ENCODE data around the gene OSBPL6. TPM values are rescaled to one million over a fixed set of nuclear protein-coding genes. Genes with fewer than 3 reads are reported as not detected.

Gene OSBPL6
- total RNA-seq, 2 donors from 2014 or later = 0.95 to 4.6 TPM

DNA sequence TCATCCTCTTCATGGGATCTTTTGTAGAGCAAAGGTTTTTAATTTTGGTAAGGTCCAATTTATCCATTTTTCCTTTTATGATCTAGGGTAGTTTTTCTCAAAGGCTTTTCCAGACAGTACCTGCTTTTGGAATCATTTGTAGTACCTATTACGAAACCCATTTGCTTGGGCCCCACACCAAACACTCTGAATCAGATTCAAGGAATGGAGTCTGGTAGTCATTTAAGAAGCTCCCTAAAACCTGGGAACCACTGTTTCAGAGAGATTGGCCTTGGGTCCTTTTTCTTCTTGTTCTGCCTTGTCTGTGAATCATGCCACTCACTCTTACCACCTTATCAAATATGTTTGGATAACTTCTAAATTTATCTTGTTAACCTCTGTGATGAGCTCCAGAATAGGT is 40.3 kb downstream of the OSBPL6 start:
- Histone ChIP-seq H3K27me3 (replicated peaks; ENCODE audit: insufficient read depth) (no peaks in the 10 kb centered on the region), H3K4me3 (no peak overlapping the region), H3K27ac (no peak overlapping the region), H3K4me1 (ENCODE audit: control insufficient read depth in 1 of 2, low read depth in 2 of 2) (no peaks in the 10 kb centered on the region), H3K9me3 (no peaks in the 10 kb centered on the region), H3K36me3 (no peaks in the 10 kb centered on the region)
- TF ChIP-seq, protein P1, sequence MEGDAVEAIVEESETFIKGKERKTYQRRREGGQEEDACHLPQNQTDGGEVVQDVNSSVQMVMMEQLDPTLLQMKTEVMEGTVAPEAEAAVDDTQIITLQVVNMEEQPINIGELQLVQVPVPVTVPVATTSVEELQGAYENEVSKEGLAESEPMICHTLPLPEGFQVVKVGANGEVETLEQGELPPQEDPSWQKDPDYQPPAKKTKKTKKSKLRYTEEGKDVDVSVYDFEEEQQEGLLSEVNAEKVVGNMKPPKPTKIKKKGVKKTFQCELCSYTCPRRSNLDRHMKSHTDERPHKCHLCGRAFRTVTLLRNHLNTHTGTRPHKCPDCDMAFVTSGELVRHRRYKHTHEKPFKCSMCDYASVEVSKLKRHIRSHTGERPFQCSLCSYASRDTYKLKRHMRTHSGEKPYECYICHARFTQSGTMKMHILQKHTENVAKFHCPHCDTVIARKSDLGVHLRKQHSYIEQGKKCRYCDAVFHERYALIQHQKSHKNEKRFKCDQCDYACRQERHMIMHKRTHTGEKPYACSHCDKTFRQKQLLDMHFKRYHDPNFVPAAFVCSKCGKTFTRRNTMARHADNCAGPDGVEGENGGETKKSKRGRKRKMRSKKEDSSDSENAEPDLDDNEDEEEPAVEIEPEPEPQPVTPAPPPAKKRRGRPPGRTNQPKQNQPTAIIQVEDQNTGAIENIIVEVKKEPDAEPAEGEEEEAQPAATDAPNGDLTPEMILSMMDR (IDR thresholded peaks at IDR 0.05) = no peak
- DNase-seq (ENCODE audit: low spot score) (no peak), ATAC-seq (ENCODE audit: insufficient number of reproducible peaks, low FRiP score, low read depth) (no peak)

DNA sequence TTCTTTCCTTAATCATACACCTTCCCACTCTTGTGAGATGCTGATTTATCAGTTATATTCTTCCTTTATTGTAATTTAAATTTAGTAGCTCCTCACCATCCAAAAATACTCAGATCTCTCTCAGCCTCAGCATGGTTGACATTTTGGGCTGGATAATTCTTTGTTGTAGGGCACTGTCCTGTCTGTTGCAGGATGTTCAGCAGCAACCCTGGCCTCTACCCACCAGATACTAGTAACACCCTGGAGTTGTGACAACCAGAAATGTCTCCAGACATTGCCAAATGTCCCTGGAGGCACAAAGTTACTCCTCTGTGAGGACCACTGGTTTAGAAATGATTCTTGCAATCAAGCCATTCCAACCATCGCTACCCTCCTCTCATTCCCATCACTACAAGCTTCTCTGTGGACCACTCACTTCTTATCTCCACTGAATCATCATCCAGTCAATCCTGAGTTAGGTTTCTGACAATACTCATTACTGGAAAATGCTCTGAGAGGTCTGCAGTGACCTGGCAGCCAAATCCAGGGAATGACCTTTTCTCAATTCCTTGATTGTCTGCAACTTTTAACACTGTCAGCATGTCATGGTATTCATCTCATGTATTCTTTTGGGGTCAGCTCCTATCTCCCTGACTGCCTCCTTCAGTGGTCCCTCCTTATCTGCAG is 43.3 kb downstream of the OSBPL6 start:
- Histone ChIP-seq H3K27me3 (replicated peaks; ENCODE audit: insufficient read depth) (no peaks in the 10 kb centered on the region), H3K36me3 (no peaks in the 10 kb centered on the region), H3K27ac (no peak overlapping the region), H3K4me1 (ENCODE audit: control insufficient read depth in 1 of 2, low read depth in 2 of 2) (peaks cover 2 to 11% of the 10 kb centered on the region in 2 donors), H3K4me3 (no peak overlapping the region), H3K9me3 (no peaks in the 10 kb centered on the region)
- TF ChIP-seq, protein P1 (IDR thresholded peaks at IDR 0.05) = no peak
- no peak for DNase-seq (ENCODE audit: low spot score)
- ATAC-seq (ENCODE audit: insufficient number of reproducible peaks, low FRiP score, low read depth) = no peak

DNA sequence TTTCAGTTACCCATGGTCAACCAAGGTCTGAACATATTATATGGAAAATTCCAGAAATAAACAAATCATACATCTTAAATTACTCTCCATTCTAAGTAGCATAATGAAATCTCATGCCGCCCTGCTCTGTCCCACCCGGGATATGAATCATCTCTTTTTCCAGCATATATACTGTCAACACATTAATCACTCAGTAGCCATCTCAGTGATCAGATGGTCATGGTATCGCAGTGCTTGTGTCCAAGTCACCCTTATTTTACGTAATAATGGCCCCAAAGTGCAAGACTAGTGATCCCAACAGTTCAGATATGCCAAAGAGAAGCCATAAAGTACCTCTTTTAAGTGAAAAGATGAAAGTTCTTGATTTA is 43.8 kb downstream of the OSBPL6 start:
- ATAC-seq (ENCODE audit: insufficient number of reproducible peaks, low FRiP score, low read depth) (no peak), DNase-seq (ENCODE audit: low spot score) (no peak)
- H3K36me3 ChIP-seq = no peaks in the 10 kb centered on the region
- peaks cover 2 to 11% of the 10 kb centered on the region in 2 donors for H3K4me1 ChIP-seq (ENCODE audit: control insufficient read depth in 1 of 2, low read depth in 2 of 2)
- H3K27me3 ChIP-seq (replicated peaks; ENCODE audit: insufficient read depth) = no peaks in the 10 kb centered on the region
- H3K27ac ChIP-seq = no peak overlapping the region
- TF ChIP-seq, protein P1 (IDR thresholded peaks at IDR 0.05) = no peak
- no peaks in the 10 kb centered on the region for H3K9me3 ChIP-seq
- H3K4me3 ChIP-seq = no peak overlapping the region

DNA sequence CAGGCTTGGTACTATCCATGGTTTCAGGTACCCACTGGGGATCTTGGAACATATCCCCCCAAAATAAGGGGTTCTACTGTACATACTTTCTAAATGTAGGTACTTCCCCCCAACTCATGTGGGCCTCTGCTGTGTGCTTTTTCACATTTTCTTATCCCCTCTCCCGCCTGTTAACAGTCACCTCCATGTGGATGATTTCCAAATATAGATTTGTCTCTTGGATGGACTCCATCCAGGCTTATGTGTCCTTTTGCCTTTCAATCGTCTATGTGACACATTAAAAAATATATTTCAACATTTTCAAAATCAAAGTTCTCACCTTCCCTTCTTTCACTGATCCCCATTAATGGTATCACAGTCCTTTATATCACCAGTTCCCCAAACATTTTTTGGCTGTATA is 44.4 kb downstream of the OSBPL6 start:
- no peaks in the 10 kb centered on the region for H3K27me3 ChIP-seq (replicated peaks; ENCODE audit: insufficient read depth)
- no peak for DNase-seq (ENCODE audit: low spot score)

DNA sequence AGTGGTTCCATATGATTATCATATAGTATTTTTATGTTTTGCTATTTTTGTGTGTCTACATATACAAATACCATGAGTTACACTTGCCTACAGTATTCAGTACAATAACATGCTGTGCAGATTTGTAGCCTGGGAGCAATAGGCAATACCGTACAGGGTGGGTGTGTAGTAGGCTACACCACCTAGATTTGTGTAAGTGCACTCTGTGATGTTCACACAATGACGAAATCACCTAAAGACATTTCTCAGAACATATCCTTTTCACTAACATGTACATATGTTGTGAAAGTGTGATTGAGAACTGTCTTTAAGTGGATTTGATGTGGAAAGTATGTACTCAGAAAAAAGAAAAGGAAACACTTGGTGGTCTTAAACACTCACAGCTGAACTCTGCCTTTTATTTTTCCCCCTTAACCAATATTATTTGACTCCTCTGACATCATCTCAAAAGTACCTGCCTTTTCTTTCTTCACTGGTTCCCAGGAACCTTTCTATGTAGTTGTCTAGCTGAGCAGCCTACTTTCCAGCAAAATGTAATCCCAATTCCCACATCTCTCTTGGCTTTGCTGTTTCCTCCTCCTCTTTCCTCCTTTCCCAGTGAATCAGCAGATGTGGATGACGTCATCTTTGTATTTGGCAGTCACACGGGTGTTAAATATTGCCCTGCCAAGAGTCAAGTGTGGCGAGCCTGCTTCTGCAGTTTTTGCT is 47.7 kb downstream of the OSBPL6 start:
- H3K36me3 ChIP-seq = no peaks in the 10 kb centered on the region
- TF ChIP-seq, protein P1 (IDR thresholded peaks at IDR 0.05) = no peak
- peak; percentile 89 for ATAC-seq (ENCODE audit: insufficient number of reproducible peaks, low FRiP score, low read depth)

More for the DNA sequence above, 44.4 kb downstream of the OSBPL6 start:
- H3K9me3 ChIP-seq = no peaks in the 10 kb centered on the region
- H3K4me3 ChIP-seq = no peak overlapping the region
- peaks cover 2 to 11% of the 10 kb centered on the region in 2 donors for H3K4me1 ChIP-seq (ENCODE audit: control insufficient read depth in 1 of 2, low read depth in 2 of 2)
- H3K36me3 ChIP-seq = no peaks in the 10 kb centered on the region
- TF ChIP-seq, protein P1 (IDR thresholded peaks at IDR 0.05) = no peak
- H3K27ac ChIP-seq = no peak overlapping the region
- no peak for ATAC-seq (ENCODE audit: insufficient number of reproducible peaks, low FRiP score, low read depth)

More for the DNA sequence above, 47.7 kb downstream of the OSBPL6 start:
- DNase-seq (ENCODE audit: low spot score) = peak; percentile 32
- no peaks in the 10 kb centered on the region for H3K9me3 ChIP-seq
- no peak overlapping the region for H3K4me3 ChIP-seq
- peaks cover 2 to 11% of the 10 kb centered on the region in 2 donors for H3K4me1 ChIP-seq (ENCODE audit: control insufficient read depth in 1 of 2, low read depth in 2 of 2)
- H3K27me3 ChIP-seq (replicated peaks; ENCODE audit: insufficient read depth) = no peaks in the 10 kb centered on the region
- peak overlapping the region in 1 of 2 donors; percentile 44 for H3K27ac ChIP-seq

Measured in thoracic aorta (tissue), 2 donors.